GM19455 (cell line): Measurements from ENCODE around the gene SETD3.

Source experiments
- ATAC-seq: cut with Tn5 transposase; IDR thresholded peaks from one replicate; pipeline ENCODE4 v1.9.1; 2021; ENCODE audit not compliant: unreplicated experiment

Gene SETD3

DNA sequence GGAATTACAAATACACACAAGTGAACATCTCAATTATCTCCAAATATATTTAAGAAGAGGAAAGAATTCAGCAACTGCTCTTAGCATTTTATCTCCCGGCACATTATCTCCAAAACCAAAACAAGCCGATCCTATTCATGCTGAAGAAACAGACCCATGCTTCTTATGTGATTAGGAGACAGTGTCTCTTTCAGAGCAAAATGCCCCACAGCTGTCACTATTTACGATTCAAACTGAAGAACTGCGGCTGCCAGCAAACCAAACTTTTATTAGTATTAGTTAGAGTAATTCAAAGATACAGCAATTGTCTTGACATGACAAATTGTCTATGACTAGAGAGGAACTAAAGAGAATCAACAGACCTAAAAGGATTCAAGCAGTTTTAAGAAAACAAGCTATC lies 79.4 kb downstream of the SETD3 start:
- ATAC-seq = no peak

DNA sequence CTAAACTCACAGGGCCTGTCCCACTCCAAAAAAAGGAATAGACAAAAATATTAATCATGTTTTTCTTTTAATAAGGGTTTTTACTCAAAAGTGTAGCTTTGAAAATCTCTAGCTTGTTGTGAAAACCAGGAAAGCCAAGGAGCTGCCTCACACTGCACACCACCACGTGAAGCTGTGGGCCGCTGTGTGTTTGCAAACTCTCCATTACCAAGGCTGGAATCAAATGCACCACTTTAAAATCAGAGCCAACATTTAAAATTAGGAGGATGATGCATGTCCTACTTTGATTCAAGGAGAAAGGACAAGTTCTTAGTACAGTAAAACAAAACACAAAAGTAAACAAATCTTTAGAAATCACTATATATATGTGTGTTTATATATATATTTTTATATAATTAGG lies 83.0 kb downstream of the SETD3 start:
- no peak for ATAC-seq

DNA sequence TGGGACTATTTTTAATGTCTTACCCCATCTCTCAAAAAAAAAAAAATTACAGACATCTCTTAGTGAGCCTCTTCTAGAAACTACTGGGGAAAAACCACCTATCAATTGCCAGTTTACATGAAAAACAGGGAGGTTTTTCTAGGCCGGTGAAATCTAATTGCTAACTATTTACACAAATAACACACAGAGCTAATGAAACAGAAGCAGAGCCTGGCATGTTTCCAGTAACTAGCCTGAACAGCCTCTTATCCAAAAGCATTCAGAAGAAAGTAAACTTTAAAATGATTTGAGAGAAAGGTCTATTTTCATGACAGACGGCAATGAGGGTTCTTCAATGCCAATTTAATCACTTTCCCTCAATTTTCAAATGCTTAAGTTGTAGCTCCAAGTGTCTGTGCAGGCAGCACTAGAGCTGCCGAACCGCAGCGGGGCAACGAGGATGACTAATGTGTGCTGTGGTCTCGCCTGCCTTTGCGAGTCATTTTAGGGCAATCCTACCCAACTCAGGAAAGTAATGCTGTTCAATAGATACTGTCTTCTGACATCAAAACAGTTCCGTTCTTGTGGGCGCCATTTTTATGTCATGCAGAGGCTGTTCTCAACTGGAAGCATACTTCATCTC lies 84.6 kb downstream of the SETD3 start:
- ATAC-seq = no peak

DNA sequence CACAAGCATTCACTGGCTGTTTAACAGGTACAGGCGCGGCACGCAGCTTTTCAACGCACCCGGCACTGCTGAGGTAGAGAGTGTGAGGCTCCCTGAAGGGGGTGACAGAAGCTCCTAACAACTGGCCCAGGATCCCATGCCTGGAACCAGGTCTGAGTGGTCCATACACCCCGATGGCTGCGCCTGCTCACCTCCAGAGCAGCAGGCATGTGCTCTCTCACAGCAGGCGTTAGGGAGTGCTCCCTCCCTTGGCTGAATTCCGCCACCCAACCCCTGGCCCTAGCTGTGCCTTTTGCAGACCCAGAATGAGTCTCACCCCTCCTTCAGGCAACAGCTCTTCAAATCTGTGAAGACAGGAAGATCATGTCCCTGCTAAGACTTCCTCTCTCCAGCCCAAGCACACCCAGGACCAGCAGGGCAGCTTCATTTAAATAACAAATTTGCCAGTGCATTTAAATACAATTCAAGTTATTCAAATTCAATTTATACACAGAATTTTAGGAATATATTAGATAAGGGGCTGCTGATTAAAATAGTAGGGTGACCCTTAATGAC lies 86.0 kb downstream of the SETD3 start:
- ATAC-seq = no peak

DNA sequence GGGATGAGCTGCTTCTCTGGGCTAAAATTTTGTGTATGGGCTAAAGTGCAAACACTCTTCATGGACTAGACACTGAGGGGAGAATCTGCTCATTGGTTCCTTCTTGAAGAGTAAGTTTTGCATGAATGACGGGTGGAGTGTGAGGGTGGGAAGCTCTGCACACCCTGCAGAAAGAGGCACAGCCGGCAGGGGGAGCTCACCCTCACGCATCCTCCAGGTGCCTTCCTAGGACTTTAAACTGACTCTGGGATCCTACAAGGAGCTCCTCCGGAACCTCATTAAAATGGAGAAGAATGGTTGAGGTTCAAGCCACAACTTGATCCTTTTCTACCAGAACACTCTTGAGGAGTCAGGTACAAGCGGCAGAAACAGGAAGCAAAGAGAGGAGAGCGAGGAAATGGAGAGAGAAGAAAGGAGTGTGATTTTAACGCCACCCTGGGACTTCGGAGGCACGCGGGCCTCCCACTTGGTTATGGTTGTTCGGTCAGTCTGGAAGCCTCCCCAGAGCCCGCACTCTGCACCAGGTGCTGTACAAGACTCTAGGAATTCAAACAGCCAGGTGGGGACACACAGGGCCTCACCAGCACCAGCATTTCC lies 87.5 kb downstream of the SETD3 start:
- no peak for ATAC-seq

DNA sequence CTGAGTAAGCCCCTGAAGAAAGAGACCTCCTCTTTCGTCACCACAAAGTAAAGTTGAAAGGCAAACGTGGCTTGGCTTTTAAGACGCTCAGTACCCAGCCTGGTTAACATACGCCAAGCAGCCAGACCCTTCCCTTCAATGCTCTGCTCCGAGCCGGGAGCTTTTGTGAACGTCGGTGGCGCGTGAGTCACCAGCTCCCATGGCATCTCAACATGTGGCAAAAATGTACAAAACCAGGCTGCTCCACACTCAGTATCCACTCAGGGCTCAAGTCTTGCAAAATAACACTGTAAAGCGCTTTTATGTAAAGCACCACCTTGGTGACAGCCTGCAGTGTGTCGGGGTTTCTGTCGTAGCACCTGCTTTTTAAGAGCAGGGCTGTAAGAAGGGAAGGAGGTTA lies 89.0 kb downstream of the SETD3 start:
- no peak for ATAC-seq

DNA sequence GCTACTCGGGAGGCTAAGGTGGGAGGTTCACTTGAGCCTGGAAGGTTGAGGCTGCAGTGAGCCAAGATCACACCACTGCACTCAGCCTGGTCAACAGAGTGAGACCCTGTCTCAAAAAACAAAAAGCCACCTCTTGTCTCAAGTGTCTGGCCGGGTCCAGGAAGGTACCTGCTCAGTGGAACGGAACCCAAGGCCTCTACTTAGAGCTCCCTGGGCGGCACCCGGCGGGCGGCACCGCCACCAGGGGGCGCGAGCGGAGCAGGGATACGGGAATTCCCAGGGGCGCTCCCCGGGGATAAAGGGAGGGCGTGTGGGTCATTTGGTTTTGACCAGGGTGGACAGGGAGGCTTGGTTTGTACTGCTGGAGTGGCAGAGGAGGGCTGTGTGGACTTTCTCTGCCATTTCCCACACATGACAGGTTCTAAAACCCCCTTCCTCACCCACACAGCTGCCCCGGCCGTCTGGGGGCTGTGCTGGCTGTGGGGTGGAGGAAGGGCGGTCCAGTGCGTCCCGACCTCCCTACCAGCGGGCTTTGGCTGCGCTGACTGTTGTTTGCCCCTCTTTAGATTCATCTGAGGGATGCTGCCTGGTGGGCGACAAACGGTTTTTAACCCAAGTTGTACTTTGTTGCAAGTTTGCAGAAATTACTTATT lies 91.4 kb downstream of the SETD3 start:
- no peak for ATAC-seq

DNA sequence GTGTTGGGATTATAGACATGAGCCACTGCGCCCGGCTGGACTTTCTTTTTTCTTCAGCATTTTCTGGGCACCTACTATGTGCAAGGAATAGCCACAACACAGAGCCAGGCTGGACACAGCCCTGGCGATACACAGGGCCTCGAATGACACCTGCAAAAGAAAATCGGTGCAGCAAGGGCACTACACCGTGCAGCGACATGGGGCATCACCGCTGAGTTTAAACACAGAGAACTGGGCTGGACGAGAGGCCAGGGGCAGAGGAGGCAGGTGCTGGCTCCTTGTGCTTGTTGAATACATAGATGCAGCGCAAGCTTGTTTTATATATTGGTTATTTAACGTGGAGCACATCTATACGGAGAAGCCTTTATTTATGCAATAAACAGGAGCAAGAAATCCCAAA lies 92.4 kb downstream of the SETD3 start:
- ATAC-seq = no peak

DNA sequence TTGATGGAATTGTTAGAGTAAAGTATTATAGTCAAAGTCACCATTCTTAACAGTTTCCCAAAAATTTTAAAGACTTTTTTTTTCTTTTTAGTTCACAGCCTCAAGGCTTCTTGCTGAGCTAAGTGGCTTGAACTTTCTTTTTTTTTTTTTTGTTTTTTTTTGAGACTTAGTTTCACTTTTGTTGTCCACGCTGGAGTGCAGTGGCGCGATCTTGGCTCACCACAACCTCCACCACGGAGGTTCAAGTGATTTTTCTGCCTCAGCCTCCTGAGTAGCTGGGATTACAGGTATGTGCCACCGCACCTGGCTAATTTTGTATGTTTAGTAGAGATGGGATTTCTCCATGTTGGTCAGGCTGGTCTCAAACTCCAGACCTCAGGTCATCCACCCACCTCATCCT lies 92.8 kb downstream of the SETD3 start:
- ATAC-seq = no peak

DNA sequence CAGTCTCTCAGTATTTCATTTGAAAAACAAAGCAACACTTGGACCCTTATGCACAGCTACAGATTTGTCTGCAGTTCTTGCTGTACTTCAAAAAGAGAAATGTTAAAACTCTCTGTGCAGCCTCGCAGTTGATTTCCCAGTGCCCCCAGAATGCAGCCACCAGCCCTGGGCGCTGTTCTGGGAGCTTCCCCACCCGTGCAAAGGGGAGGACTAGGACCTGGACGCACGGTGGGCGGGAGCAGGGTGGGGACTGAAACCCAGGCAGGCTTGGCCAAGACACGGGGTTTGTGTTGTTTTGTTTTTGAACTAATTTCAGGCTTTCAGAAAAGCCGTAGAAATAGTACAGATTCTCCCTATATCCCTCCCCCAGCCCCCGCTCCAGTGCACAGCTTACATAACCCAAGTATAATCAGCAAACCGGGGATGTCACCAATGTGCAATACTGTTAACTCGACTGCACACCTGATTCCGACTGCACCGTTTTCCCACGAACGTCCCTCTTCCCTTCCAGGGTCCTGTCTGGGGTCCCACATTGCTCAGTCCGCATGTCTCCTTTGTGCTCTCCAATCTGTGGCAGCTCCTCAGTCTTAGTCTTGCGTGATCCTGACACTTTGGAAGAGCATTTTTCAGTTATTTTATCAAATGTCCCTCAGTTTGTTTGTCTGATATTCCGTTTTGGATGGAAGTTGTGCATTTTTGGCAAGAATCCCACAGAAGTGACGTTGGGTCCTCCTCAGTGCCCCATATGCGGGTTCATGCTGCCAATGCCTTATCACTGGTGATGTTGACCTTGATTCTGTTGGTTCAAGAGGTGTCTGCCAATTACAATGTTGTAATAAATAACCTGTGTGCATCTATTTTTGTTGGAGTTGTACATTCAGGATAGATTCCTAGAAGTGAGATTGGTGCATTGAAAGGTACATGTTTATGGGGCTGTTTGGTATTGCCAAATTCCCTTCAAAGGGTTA lies 95.9 kb downstream of the SETD3 start:
- ATAC-seq = no peak

DNA sequence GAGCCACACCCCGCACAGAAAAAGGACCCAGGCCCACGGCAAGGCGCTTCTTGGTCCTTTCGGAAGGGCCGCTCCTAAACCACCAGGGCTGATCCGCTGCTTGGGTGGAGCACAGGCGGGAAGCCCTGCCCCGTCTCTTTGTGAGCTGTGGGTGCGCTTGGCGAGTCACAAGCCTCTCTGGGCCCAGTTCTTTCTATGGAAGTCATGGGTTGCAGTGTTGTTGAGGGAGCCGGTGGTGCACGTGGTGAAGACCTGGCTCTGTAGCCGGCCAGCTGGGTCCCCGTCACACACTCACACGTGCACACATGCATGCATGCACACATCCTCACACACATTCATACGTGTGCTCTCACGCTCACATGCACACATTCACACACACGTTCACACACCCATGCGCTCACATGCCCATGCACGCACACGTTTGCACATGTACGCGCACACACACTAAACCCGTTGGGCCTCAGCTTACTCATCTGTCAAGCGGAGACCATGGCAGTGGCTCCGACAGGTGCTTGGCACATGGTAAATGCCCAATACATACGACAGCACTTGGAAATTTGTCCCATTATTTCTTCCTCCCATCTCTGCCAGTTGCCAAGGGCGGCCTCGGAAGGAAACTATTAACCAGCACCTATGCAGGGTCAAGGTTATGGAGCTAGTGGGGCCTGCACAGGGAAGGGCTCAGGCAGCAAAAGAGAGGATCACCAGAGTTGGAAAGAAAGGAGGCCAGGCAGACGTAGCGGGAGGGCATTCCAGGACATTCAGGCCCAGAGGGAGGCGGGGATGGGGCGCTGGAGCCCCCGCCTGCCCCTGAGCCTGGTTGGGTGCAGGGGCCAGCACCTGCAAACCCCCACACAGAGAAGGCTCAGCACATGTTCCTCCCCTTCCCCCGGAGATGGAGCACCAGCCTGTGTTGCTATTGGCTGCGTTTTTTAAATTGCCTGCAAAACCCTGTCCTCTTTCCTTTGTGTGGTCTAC lies 96.9 kb downstream of the SETD3 start:
- no peak for ATAC-seq

DNA sequence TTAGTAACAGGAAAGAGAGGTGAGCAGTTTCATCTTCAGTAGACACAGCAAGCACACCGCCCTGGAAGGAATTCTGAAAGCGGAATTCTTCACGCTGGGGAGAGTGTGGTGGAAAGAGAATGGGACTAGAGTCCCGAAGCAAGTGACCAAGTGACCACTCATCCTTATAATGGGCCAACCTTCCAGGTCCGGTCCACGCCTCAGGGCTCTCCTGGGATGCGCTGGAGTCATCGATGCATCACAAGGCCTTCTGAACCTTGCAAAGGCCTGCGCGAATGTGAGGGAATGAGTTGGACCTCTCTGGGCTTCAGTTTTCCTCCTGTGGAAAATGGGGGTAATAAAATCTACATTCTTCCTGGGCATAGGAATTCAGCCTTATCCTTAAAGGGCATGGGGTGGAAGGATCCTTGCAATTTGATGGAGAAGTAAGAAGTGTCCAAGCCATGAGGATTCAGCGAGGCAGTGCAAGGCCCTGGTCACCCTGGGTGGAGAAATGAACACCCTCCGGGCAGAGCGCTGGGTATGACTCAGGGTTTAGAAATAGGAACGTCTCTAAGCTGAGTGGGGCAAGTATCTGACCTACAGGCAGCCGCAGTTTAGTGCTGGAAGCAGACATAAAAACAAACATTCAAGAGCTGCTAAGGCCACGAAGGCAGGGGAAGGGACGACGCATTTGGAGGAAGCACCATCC lies 97.7 kb downstream of the SETD3 start:
- ATAC-seq = no peak

DNA sequence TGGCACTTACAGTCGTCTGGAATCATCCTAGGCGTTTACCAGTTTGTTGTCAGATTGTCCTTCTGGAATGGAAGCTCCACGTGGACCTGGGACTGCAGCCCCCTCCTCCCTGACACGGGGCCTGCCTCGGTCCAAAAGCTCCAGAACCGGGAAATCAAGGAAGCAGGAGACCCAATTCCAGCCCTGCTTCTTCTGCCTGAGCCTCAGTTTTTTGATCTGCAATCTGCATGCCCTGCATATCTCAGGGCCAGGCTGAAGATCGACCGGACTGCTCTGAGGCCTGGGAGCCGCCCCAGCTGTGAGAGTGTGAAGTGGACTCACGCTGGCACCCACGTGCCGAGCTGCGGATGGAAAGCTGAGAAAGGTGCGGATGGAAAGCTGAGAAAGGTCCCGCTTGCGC lies 98.6 kb downstream of the SETD3 start:
- no peak for ATAC-seq

DNA sequence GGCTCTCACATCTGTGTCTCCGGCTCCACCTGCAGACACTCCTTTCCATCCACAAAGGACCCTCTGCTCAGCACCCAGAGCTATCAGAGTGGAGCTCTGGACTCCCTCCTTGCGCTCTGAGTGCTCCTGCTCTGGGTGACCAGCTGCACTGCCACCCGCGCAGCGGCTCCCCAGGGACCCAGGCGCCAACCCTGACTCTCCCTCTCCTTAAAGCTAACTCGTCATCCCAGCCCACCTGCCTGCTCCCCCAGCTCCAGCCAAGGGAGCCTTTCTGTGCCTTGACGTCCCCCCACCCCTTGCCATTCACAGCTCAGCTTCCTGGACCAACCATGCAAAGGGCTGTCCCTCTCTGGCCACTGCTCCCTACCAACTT lies 99.0 kb downstream of the SETD3 start:
- ATAC-seq = no peak

DNA sequence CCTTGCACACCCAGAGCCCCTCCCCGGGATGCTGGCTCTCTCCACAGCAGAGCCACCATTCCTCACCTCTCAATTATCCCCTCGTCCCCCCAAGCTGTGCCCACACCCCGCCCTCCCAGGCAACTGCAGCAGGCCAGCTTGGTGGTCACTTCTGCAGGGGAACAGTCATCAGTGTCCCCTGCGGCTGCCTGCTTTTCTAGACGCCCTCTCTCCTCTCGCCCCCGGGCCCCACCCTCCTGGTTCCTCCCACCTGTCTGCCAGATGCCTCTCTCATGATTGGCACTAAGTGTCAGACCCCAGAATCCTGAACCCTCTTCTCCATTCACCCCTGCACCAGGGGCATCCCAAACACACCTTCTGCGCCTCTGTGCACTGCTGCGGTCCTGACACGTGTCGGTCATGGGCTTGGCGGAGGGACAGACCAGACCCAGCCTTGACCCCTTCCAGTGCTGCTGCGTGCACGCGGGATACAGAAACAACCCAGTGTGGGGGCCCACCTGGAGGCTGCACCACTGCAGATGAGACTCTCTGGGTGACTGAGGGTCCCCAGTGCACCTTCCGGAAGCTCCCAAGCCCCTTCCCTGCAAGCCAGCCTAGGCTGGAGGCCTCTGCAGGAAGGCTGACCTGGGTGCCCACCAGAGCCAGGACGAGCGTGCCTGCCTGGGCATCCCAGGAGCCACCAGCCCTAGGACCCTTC lies 99.5 kb downstream of the SETD3 start:
- no peak for ATAC-seq

DNA sequence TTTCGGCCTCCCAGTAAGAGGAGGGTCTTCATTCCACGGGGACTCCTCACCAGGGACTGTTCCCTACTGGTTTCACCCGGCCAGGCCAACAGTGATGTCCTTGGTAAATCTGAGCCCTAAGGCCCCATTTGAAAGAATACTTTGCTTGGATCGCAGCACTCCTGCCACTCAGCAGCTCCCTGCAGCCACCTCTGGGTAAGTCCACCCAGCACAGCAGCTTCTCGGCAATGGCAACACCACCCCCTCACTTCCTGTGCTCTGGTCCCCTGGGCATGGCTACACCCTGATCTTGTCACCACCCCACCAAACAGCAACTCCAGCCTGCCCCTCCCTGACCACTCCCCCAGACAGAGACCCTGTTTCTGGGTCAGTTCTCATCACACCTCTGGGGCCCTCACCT lies 100.3 kb downstream of the SETD3 start:
- no peak for ATAC-seq

DNA sequence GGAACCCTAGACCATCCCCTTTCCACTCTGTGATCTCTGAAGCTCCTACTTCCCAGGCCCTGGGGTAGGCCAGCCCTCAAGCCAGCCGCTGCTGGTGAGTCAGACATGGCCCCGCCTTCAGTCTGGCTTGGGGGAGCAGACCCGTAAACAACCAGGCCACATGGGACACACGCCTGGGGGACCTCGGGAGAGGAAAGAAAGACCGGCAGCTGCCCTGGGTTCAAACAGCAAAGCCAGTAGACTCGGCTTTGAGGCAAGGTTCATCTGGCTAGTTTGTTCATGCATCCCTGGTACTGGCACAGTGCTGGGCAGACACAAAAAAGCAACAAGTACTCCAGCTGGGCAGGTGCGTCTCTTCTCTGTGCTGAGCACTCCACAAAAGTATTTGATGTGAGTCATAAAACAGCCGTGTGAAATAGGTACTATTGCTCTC lies 101.9 kb downstream of the SETD3 start:
- no peak for ATAC-seq

DNA sequence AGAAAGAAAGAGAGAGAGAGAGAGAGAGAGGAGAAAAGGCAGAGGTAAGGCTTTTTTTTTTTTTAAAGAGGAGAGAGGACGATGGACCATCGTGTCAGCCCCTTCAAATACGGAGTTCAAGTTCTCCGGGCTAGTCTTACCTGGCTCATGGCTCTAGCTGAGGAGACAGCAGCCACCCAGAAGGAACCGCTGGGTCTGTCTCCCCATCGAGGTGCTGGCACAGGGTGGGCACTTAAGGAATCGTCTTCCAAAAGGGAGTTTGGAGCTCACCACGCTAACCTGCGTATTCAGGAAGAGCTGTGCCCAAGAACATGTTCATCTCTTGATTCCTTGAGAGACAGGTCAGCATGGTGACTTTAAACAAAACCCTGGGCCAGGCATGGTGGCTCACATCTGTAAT lies 102.7 kb downstream of the SETD3 start:
- ATAC-seq = no peak

DNA sequence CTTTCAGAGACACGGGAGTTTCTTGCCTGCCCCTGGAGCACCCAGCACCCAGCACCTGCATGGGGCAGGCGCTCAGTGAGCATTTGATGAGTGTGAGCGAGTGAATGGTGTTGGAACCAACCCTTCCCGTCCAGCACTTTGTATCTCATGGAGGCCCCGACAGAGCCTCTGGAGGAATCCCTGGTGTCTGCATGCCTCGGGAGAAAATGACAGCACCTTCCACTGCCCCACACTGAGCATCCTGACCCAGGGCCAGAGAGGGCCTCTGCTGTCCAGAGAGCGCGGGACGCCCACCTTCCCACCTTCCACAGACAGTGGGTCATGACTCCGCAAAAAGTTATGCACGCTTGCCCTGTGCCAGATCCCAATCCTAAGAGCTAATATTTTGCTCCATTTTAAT lies 105.7 kb downstream of the SETD3 start:
- no peak for ATAC-seq
